Testis (tissue), 2 donors: Measurements from ENCODE around the gene GABRR2.

Experiments used
- CTCF ChIP-seq, 3 experiments: fragments of 450-650 bp in 2 of 3; fragments of 200-600 bp in 1 of 3; sonication (generic) in 1 of 3; IDR thresholded peaks; one replicate each; pipeline ENCODE4 v1.5.1; 2016 to 2019; ENCODE audit warnings: antibody characterized with exemption in 3 of 3, mild to moderate bottlenecking in 2 of 3, moderate library complexity in 1 of 3
- POLR2A ChIP-seq: fragments of 450-650 bp; IDR thresholded peaks from one replicate; pipeline ENCODE4 v1.6.1; 2017; ENCODE audit warnings: antibody characterized with exemption, mild to moderate bottlenecking, moderate library complexity

DNA sequence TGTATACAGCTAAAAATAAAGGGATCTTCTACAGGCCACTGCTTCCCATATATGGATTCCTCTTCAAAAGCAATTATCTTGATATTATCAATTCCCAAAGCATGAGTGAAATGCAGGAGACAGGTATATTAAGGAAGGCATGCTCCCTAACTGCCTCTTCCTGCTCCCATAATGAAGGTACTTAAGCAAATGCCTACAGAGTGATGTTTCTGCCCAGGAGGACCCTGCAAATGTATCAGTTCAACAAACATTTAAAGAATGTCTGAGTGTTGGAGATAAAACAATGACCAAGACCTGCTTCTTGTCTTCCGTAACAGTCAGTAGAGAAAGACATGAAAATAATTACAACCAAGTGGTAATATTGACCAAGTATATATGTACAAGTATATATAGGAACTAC, 33.3 kb upstream of the GABRR2 start:
- TF ChIP-seq CTCF (IDR thresholded peaks at IDR 0.05) (no peak), POLR2A (no peak)
